GM19043 (cell line): Measurements from ENCODE around the gene ANKS1B.

Experiments used
- ATAC-seq: cut with Tn5 transposase; IDR thresholded peaks from one replicate; pipeline ENCODE4 v1.9.1; 2021; ENCODE audit warnings: low read depth; ENCODE audit not compliant: unreplicated experiment

Gene ANKS1B

DNA sequence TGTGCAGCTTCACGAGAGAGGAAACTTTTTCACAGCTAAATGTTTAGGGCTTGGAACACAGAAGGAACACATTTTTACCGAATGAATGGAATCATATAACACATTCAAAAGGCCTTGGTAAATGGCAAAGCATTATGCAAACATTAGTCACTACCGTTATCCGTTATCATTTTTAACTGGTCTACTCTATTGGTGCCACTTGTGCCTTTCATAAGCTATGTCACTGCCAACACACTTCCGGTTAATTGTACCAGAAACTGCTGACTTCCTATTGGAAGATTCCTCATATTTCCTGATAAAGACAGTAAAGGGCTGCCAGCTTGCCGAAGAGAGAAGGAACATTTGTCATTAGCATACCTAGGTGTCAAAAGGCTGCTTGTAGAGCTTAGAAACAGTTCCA, 1170.5 kb downstream of the ANKS1B start:
- no peak for ATAC-seq

- ATAC-seq: no peak
These were observed 1172.5 kb downstream of the ANKS1B start for GRCh38 chr12:98812225-98812624.

GRCh38 chr12:98808243-98808875, 1176.4 kb downstream of the ANKS1B start:
- ATAC-seq: no peak

DNA sequence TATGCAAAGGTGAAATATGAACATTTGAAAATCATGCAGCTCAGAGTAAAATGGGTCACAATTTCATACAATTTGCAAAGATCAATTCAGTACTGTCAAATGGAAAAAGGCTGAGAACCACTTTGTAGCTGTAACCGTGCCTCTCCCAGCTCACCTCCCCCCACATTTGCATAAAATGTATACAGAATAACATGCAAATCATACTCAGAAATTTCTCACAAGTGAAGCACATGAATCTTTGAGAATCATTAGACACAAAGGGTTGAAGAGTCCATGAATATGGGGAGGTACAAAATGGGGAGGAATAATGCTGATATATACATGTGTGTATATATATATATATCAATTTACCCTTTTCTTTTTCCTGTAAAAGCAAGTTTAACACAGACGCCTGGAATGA, 1177.5 kb downstream of the ANKS1B start:
- ATAC-seq: no peak

DNA sequence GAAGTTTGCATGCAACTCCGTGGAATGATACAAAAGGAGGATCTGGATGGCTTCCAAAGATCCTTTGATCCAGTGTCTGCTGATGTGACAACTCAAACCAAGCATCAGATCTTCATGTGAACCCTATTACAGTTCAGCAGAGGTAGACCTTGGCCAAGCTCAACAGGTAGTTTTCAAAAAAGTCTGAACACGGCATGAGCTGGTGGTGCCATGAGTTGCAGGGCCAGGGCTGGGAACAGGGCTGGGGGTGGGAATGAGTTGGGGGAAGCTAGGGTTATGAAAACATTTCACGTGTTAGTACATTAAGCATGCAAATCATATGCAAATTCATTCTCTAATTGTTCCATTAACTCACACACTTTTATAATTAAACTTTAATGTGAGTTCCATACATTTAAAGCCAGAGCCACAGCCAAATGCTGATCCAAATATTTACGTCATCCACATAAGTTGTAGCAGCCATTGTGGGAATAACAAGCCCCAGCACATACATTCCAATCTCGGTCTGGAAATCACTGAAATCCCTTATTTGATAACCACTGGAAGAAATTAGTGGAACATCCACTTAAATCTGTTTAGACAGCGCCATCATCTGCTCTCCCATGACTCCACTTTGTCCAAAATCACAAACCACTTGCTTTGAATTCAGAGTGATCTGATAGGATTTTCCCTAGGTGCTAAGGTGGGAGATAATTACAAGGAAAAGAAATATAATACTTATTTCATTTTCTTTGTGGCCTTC, 1181.1 kb downstream of the ANKS1B start:
- no peak for ATAC-seq

- no peak for ATAC-seq
These were observed 1184.9 kb downstream of the ANKS1B start for GRCh38 chr12:98799822-98800221.

DNA sequence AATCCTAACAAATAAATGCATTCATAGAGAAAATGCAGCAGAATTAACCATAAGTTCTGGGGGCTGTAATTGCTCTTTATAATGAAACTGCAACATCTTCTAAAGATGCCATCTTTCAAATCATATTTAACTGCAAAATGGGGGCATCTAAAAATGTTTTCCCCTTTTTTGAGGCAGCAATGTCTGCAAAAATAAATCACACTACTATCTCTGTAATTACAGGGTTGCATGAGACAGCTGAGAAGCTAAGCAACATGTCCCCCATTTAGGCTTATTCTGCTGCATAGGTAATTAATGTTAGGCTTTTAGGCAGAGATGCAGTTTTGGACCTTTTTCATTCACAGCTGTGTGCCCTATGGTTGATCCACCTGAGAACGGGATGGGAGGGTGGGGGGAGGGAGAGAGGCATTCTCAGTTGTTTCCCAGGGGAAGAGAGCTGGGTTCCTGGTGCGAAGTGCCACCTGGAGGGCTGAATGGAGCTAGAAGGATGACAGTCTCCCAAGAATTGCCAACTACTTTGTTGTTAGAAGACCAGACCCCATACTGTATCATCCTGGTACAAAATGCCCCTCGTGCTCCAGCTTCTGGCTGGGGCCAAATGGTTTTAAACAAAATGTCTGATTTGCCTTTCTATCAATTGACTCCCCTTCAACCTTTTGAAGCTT, 1185.5 kb downstream of the ANKS1B start:
- ATAC-seq: no peak

- no peak for ATAC-seq
These were observed 1187.5 kb downstream of the ANKS1B start for GRCh38 chr12:98797200-98797599.

DNA sequence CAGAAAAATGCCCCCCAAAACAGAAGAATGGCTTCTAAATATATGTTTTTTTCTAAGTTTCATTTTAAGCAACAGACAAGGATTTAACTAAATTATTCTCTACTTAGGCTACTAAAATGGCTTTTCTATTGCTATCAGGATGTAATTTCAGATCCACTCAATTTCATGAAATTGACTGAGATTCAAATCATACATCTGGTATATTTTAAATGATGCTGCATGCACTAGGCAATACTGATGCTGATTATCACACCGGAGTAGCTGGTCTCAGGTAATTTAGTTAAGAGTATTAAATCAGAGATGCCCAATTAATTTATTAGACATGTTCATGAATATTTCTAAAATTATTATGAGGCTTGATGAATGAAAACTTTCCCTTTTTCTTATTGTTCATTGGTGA, 1188.0 kb downstream of the ANKS1B start:
- ATAC-seq: no peak

- no peak for ATAC-seq
These were observed 1191.6 kb downstream of the ANKS1B start for GRCh38 chr12:98793121-98793520.

DNA sequence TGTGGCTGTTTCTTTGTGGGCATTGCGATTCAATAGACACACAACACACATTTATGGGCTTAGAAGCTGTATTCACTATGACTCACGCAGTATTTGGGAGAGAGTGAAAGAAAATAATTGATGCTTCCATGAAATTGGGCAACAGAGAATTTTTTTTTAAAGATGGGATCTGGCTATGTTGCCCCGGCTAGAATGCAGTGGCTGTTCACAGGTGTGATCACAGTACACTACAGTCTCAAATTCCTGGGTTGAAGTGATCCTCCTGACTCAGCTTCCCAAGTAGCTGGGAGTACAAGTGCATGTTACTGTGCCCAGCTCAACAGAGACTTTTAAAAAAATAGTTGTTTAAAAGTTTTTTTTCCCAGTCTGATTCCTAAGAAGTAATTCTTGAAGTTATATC, 1193.3 kb downstream of the ANKS1B start:
- ATAC-seq: no peak

DNA sequence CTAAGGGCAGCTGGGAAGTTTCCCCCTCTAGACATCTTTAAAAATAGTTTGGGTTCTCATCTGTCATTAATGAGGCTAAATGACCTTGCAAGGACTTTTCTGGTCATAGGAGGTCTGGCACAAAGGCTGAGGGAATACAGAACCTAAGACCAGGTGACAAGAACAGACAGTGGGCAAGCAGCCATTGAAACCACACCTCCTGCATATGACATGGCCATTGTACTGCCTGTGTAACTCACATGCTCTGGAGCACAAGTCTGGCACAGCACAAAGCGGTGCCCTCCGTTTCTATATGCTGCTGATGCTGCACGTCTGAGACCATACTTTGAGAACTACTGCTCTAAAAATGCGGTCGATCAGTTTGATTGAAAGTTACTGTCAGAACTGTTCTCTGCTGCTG, 1196.3 kb downstream of the ANKS1B start:
- no peak for ATAC-seq

GRCh38 chr12:98786653-98787052, 1198.1 kb downstream of the ANKS1B start:
- ATAC-seq: no peak

DNA sequence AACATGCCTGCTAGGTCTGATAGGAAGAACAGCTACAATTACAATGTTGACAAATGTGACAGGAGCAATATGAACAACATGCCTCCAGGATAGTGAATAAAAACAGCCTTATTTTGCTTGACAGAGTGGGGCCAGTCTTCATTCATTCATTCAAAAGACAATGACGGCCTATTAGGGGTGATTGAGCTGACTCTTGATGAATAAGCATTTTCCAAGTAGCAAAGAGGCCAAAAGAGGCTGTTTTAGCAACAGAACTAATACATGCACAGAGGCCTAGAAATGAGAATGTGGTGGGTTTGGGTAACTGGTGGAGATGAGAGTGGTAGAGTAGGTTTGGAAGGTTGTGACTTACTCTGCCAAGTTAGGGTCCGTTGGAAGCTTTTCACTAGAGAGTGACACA, 1201.3 kb downstream of the ANKS1B start:
- no peak for ATAC-seq

GRCh38 chr12:98780261-98780660, 1204.5 kb downstream of the ANKS1B start:
- ATAC-seq: no peak

DNA sequence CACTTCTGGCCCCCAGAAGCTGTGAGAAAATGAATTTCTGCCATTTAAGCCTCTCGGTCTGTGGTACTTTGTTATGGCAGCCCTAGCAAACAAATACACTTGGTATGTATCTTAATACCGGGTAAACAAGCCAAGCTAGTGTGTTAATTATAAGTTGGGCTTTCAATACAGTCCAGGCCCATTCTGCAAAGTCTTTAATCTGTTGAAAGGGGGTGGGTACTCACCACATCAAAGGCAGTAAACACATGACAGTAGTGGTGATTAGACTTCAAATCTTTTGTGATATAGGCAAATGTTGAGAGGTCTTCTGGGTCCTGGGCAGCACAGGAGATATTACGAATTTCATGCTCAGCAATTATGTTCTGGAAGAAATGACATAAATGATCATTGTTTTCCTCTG, 1211.9 kb downstream of the ANKS1B start:
- ATAC-seq: no peak

DNA sequence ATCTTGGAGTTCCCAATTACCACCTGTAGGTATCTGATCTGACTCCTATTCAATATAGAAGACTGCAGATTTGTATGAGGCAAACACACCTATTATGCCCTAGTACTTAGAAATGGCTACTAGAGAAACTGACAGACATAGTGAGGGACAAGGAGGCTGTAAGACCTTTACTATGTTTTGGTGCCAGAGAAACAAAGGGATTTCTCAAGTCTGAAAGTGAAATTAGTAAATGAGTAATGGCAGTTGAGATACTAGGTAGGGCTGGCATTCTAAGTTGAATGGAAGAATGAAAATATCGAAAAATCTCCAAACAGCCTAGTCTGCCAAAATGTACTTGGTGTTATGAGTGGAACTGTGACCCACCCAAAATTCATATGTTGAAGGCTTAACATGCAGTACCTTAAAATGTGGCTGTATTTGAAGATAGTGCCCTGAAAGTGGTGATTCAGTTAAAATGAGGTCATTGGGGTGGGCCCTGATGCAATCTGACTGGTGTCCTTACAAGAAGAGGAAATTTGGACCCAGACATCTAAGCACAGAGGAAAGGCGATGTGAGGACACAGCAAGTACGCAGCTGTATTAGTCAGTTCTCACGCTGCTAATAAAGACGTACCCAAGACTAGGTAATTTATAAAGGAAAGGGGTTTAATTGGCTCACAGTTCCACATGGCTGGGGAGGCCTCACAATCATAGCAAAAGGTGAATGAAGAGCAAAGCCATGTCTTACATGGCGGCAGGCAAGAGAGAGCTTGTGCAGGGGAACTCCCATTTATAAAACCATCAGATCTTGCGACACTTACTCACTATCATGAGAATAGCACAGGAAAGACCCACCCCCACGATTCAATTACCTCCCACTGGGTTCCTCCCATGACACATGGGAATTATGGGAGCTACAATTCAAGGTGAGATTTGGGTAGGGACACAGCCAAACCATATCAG, 1212.7 kb downstream of the ANKS1B start:
- ATAC-seq: no peak

- no peak for ATAC-seq
These were observed 1214.5 kb downstream of the ANKS1B start for GRCh38 chr12:98770230-98770629.

GRCh38 chr12:98769068-98769467, 1215.7 kb downstream of the ANKS1B start:
- no peak for ATAC-seq

- no peak for ATAC-seq
These were observed 1217.5 kb downstream of the ANKS1B start for GRCh38 chr12:98767248-98767647.

- no peak for ATAC-seq
These were observed 1221.1 kb downstream of the ANKS1B start for GRCh38 chr12:98763656-98764055.
